HG03280 (cell line): Measurements from ENCODE around the gene RUNX1.

Source experiments
- ATAC-seq: cut with Tn5 transposase; IDR thresholded peaks from one replicate; pipeline ENCODE4 v1.9.1; 2021; ENCODE audit warnings: mild to moderate bottlenecking, moderate library complexity; ENCODE audit not compliant: unreplicated experiment

Gene RUNX1

DNA sequence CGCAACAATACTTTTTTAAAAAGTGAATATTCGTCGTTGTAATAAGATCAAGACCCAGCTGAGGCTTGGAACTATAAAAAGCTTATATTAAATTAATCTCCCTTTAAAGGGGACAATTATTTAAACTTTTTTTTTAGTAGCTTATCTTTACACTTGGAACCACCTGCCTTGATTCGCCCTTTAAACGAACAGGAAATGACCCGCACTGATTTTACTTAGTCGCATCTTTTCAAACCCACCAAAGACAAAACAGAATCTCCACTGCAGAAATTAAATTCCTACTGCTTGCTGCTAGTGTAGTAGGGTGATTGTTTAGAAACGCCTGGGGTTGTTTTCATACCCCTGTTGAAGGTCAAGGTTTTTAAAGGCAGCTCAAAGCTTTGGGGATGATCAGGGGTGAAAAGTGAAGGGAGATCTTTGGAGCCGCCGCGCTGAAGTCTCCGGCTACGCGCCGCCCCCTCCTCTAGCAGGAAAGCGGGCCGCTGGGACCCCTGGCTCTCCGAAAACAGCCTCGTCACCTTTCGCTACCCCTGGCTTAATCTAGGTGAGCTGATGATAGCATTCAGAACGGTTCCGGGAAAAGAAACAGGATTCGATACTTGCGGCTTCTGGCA is 163.4 kb downstream of the RUNX1 start:
- ATAC-seq, result no peak

DNA sequence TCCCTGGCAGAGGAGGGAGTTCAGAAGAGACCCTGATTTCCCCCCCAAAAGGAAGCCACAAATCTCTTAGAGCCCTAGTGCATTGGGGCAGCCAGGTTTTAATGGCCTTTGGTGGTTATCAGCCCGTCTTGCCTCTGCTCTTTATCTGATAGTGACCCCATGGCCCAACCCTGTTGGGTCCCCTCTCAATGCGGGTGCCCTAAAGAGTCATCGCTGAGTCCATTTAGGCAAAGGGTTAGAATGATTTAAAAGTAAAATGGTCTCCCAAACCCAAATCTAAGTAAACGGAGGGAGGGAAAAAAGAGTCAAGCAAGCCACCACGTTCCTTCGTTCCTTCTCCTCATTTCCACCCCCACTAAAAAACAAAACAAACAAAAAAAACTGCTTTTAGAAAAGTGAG is 164.0 kb downstream of the RUNX1 start:
- no peak for ATAC-seq

DNA sequence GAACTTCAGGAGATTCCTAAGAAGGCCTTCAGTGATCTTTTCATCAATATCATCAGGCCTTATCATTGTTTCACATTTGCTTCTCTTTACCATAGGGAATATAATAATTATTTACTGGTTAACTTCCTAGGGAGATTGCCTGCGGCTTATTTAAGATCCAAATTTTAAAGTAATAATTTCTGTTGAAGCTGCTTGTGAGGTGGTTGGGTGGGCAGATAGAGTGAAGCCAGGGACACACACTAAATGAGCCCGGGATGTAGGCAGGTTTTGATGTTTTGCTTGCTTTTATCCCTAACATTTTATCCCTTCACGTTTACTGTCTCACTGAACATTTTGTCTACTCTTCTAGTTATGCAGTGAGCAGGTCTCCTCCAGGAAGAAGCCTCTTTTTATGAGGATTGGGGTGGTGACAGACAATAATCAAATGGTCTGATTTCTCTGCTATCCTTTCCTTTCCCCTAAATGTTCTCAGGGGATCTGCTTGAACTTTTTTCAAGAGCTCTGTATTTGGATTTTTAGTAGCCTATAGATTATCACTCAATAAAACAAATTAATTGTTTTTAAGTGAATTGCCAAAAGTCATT is 164.7 kb downstream of the RUNX1 start:
- no peak for ATAC-seq

DNA sequence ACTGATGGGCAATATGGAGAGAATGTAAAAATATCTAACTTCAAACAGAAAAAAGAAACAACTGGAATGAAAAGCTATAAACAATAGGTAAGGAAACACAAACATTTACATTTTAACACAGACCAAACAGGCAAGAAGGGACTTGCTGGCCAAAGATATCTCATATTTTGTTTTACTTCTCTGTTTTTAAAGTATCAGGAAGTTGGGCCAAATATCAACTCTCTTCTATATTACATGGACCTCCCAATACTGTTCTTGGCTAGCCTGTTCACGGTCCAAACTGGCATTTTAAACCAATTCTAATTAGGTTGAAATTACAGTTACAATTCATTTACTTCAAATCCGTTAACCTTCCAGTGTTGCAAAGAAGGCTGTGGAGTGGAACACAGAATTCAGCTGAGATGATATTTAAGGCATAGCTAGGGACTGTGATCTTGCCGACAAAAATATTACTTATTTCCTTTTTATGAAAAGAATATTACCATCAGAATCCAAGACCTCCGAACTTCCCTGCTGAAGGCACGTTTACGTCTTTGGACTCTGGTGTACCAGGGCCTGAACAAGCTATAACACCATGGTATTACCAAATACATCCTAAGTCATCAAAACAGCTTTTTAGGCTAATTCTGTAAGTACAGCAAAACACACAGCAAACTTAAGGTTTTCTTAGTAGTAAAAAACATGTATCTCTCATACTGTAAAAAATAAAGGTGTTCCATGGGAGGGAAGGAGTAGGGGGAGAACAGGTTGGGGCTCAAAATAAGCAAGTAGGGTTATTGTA is 165.4 kb downstream of the RUNX1 start:
- ATAC-seq, result no peak

DNA sequence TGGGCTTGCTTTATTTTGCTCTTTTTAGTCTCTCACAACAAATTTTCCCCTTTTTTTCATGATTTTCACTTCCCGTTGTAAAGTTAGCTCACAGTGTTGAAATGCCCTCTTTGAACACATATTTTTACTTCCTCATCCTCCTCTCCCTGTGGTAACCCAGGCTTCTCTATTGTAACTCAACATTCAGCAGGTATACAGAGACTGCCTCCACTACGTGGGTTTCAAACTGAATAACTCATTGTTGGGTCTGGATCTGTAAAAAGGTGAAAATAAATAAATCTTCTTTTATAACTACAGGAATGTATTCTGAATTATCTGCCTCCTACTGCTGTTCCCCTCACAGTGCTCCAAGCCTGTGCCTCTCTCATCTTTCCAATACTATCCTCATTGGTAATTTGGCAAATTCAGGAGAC is 166.4 kb downstream of the RUNX1 start:
- no peak for ATAC-seq

DNA sequence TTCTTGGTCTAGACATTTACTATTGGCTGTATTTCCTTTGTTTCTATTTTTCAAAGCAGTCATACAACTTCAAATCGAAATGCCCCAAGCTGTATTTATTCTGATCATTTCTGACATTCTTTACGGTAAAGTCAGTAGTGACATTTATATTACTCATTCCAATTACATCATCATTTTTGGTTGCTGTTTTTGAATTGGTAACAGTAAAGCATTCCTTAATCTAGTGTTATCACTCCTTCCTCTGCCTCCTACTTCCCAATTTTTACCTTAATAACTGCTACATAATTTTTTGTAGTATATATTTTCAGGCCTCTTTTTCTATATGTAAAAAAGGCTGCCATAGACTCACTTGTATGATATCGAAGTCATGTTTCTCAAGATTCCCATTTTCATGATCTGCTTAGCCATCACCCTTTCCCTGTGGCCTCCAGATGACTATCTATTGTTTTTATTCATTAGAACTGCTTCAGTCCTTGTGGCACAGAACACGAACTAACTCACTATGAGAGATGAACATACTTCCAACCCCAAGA is 167.2 kb downstream of the RUNX1 start:
- no peak for ATAC-seq

DNA sequence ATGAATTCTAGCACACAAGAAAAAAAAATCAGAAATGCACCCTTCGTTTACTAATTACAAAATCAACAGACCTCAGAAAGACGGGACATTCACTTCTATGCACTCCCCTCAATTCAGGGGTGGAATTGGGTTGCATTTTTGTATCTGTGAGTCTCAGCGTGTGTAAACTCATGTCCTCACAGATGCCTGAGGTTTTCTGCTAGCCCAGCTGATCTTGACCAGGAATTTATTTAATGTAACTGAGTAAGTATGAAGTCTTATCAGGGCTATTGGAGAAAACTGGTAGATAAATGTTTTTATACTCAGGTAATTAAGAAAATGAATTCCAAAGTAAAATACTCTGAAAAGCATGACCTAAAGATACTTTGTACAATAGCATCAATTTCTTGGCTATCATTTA is 167.7 kb downstream of the RUNX1 start:
- ATAC-seq, result no peak

DNA sequence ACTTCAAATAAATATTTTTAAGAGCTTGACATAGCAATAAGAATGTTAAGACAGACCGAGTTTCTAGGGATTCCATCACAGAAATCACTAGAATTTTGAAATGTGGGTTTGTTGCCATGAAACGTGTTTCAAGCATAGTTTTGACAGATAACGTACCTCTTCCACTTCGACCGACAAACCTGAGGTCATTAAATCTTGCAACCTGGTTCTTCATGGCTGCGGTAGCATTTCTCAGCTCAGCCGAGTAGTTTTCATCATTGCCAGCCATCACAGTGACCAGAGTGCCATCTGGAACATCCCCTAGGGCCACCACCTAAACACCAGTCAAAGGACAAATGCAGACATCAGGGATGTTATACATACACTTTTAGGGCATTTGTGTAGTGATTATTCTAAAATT is 168.7 kb downstream of the RUNX1 start:
- no peak for ATAC-seq

DNA sequence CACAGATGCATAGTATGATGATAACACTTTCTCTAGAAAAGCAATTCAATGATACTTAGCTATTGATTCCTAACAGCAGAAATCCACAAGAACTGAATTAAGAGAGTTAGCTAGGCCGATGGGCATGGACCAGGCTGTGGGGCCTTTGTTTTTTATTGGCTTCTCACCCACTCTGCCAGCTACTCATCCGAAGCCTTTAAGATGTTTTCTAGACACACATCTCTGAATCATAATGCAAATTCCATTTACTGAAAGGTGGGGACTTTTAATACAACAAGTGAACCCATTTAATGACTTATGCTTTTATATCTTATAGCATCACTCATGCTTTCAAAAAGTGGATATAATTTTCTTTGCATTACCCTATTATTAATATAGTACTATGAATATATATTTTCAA is 170.2 kb downstream of the RUNX1 start:
- no peak for ATAC-seq

DNA sequence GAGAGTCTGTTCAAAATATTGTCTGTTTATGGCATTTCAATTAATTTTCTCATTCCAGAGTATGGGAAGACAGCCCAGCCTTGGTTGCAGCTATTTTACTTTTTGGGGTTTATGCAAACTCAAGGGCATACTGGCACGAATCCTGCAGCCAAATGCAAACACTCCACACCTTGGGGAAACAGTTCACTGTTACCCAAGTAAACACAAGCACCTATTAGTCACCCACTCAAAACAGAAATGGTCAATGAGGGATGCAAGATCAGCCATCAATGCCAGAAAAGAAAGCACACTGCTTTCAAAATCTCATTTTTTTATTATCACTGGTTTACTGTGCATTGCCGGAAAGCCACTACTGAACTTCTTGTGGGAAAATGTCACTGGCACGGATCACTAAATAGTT is 170.6 kb downstream of the RUNX1 start:
- no peak for ATAC-seq

DNA sequence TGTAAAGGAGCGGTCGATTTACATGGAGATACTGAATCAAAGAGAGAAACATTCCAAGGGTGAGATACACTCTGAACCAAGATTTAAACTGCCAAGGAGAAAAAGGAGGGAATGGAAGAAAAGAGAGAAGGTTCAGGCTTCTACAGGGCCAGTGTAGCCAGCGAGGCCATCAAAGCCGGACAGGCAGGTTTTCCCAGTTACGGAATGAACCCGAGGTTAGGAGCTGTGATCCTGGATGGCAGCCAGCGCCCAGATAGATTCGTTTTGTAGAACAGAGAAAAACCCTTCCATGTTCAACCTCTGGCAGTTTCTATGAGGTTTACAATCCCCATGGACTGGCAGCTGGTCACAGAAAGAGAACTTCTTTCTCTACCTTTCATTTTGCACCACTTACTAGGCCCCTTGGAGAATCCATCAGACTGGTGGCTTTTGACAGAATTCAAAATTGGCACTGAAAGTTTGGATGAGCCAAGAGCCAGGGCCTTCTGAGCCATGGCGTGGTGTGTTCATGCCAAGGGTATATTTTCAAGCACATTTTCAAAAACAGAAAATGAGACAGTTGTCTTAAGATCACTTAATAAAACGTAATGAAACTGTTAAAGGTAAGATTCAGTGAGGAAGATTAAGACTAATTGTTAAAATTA is 171.5 kb downstream of the RUNX1 start:
- ATAC-seq, result no peak

DNA sequence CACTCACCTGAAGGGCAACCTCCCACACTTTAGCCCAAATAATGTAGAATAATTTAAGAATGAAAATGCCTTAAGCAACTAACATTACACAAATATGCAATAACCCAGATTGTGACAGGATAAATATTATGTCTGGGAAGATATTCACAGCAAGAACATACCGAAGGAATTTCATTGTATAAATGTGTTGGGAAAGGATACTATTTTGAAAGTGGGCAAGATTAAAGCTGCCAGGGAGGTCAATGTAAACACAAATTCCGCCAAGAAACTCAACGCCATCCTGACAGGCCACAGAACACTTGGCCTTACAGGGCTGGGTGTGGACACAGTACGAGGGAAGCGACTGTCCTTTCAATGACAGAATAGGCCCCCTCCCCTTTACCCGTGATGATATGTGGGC is 173.3 kb downstream of the RUNX1 start:
- ATAC-seq, result no peak

DNA sequence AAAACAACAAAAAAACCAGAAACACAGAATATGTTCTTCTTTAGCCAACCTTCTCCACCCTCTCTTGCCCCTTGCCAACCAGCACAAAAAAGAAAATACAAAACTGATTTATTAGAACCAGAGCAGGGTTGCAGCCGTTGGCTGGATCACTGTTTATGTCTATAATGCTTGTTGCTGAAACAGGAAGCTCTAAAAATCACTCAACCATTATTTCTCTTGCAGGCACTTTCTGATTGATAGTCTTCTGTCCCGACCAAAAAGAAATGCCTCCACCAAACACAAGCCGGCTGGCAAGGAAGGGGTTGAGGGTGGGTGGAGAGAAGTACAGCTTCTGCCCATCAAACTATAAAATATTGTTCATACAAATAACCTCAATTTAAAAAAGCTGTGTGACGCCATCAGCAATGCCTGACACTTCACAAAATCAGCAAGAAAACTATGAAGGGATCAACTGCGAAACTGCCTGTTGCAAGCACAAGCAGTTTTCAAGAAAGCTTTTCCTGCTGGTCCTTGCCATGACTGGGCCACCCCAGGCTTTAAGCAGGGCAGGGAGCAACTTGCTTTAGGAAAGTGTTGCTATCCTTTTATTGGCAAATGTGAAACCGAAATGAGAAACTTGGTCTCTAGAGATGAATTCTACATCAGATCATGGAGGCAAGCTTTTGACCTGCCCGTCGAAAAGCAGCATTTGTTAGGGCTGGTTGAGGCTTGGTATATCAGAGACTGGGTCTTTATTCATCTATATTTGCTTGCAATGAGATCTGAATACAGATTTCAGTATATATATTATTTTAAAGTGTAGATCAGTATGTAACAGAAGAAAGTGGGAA is 174.2 kb downstream of the RUNX1 start:
- ATAC-seq, result no peak

DNA sequence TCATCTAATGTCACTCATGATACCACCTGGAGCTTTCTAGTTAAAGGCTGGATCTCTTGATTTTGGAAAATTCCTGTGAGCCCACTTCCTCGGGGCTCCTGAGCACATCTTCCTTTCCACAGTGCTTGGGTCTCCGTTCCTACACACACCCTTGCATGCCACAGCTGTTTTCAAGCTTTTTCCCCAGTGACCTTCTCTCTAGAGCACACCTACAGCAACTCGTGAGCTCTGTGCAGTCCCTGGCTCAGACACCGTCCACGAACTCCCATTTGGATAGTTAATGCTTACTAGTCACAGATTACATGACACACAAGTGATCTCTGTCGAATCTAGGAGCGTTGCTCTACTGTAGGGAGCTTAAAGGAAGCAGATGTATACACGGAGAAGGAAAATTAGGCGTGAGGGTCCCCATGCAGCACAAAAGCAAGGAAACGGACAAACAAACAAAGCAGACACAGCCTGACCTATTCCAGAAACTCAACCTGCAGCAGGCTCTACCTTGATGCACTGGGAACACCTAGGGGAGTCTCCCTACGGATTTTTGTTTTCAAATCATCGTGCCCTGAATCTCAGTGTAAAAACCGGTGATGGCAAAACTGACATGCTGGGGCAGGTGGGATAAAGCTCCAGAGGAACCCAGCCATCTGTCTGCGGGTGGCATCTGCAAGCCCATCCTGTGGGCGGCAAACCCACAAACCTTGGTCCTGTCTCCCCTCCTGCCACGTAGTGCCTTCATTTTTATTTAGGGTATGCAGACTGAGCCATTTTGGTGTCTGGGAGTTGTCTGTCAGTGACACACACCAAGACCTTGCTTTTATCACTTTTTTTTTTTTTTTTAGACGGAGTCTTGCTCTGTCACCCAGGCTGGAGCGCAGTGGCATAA is 177.8 kb downstream of the RUNX1 start:
- ATAC-seq, result no peak

DNA sequence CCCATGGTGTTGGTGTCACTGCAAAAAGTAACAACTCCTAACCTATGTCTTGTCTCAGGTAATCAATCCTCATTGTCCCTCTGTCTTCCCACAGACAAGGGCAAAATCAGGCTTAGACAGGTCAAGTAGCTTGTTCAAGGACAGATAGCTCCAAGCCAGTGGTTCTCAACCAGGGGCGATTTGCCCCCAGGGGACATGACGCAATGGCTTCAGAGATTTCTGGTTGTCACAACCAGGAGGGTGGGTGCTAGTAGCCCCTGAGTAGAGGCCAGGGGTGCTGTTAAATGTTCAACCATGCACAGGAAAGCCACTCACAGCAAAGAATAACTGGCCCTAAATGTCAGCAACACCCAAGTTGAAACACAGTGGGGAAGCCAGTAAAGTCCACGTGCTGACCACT is 178.9 kb downstream of the RUNX1 start:
- no peak for ATAC-seq

DNA sequence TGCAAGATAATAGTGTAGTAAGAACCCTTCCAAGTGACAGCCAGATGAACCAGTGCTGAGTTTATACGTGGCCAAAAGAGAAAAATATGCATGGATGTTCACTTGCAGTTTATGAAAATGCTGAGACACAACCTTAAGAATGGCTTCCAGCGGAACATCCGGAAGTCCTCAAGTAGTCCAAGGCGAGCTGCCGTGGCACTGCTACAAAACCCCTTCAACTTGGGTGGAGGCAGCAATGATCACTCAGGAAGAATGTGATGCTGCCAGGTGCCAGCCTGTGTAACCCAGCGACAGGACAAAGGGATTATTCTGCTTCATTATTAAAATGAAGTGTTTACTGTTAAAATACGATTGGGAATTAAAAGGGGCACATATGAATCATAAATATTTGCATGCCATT is 179.6 kb downstream of the RUNX1 start:
- ATAC-seq, result no peak

DNA sequence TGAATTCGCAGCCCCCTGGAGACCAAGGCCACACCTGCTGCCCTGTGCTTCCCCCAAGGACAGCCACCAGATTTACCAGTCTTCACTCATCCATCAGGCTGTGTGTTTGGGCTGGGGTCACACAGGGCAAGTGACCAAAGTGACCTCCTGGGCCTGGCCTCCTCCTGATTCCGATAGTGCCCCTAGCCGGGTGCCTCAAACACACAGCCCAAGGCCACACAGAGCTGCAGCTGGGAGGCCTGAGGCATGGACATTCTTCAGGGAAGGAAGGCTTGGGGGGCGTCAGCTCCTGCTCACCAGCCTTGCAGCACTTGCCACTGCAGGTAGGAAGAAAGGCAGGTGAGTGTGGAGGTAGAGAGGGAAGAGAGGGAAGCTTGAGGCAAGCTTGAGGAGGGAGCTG is 181.3 kb downstream of the RUNX1 start:
- no peak for ATAC-seq

DNA sequence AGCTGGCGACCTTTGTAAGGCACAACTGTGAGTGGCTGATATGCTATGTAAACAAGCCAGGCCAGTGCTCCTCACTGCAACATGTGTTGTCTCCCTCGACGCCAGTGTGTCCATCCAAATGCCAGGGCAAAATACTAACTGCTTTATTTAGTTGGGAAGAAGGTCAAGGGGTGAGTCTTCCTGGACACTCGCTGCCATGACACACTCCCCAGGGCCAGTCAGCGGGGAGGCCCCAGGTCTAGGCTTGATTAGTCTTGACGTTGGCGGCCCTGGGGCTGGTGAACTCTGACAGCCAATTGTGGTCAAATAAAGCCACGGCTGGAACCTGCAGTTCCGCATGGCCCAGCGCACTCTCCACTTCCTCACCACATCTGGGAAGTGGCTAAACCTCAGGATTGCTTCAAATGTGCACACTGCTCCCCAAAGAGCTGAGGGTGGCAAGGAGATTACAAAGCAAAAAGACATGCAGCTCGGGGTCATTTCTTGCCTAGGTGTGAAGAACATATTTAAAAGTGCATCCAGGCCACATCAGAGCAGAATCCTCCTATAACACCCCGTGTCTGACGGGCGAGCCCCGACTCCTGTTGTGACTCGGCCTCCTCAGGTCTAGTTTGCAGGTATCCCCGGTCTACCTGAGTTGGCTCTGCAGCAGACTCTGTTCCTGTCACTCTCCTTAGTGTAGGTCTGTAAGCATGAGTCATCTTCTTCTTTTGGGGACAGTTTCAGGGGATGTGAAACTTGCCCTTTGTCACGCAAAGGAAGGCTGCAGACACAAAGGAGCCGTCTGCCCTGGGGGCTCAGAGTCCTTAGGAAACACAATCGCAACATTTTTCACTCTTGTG is 183.5 kb downstream of the RUNX1 start:
- peak; percentile 89 for ATAC-seq
